Ovary (tissue), 9 donors: ENCODE results near the gene SRRM1. TPM values are rescaled to one million over a fixed set of nuclear protein-coding genes. Genes with fewer than 3 reads are reported as not detected.

Source experiments
- DNase-seq, 5 donors: peaks; one replicate each; pipeline ENCODE4 v3.0.0-alpha.2; 2019 to 2020
- H3K27ac ChIP-seq, 2 donors: fragments of 200-600 bp; one replicate each; pipeline versions ENCODE4 v1.5.1 to v1.8.0; 2019 to 2022
- H3K27me3 ChIP-seq: fragments of 200-600 bp; one replicate; pipeline ENCODE4 v1.8.0; 2022
- H3K36me3 ChIP-seq: fragments of 200-600 bp; sonication (generic); one replicate; pipeline ENCODE4 v1.5.1; 2019
- H3K4me1 ChIP-seq: one replicate; pipeline ENCODE4 v1.8.1; 2013; ENCODE audit warnings: mild to moderate bottlenecking, moderate library complexity; ENCODE audit not compliant: insufficient read depth
- H3K4me3 ChIP-seq: fragments of 200-600 bp; sonication (generic); one replicate; pipeline ENCODE4 v1.5.1; 2017
- H3K9me3 ChIP-seq, 2 donors: fragments of 200-600 bp in 1 of 2; sonication (generic) in 1 of 2; one replicate each; pipeline versions ENCODE4 v1.5.1 to v1.8.1; 2013 to 2019; ENCODE audit warnings: mild to moderate bottlenecking in 1 of 2, moderate library complexity in 1 of 2
- CTCF ChIP-seq, 3 donors: fragments of 450-650 bp in 2 of 3; fragments of 200-600 bp in 1 of 3; IDR thresholded peaks; one replicate each; pipeline versions ENCODE4 v1.5.1 to v1.8.0; 2016 to 2022; ENCODE audit warnings: antibody characterized with exemption in 3 of 3, mild to moderate bottlenecking in 1 of 3
- EP300 ChIP-seq: sonication (generic); formaldehyde crosslinking; IDR thresholded peaks from one replicate; pipeline ENCODE4 v1.6.1; 2017; ENCODE audit warnings: antibody characterized with exemption
- POLR2A ChIP-seq: fragments of 450-650 bp; IDR thresholded peaks from one replicate; pipeline ENCODE4 v1.6.1; 2017; ENCODE audit warnings: antibody characterized with exemption, mild to moderate bottlenecking, moderate library complexity
- WGBS, 3 donors: extraction: QIAGEN DNeasy Blood & Tissue Kit in 1 of 3; methylation state at CpG; one replicate each; pipeline versions ENCODE4 v1.1.5 to v1.1.7; 2013 to 2017; 5-methylcytosine and 5-hydroxymethylcytosine counted together
- intact Hi-C, 4 donors: fragments of 100-400 bp; cut with DNase I; formaldehyde crosslinking; loops; one replicate each; pipeline versions ENCODE4 v1.11.0 to v1.15.1; 2022 to 2023
- polyA plus RNA-seq, 2 donors: library from polyadenylated mRNA; stranded (reverse); fragments of 200-250 nt in 1 of 2; fragments of 350-450 nt in 1 of 2; fragmentation: Illumina TruSeq in 1 of 2; extraction: RNeasy Lipid Tissue Mini Kit (QIAGEN cat#74804) in 1 of 2; gene quantifications; one replicate each; pipeline ENCODE4 v1.2.3, GENCODE V29; 2013 to 2014
- total RNA-seq, 7 donors: library from RNA; depleted of rRNA in 2 of 7; stranded (reverse); fragments of >200 nt in 2 of 7; fragmentation: NEBNext Ultra II Directional in 3 of 7; extraction: Animal tissue kit (Norgen Biotek cat#: 25700) in 3 of 7; gene quantifications; one replicate each; pipeline versions ENCODE4 v1.1.0 to v1.2.4, GENCODE V29; 2016 to 2023
- donor health status: DM: no; HTN: no; CAD: no; lungs with moderate emphysema.
- donor health status: DM: no; HTN: no; CAD: no.
- donor health status: Bipolar disorder and iron deficiency.
- donor health status: DM: yes; HTN: yes; CAD: no.
- donor health status: DM: no; HTN: no; CAD: no.
- donor health status: DM: yes; HTN: yes; CAD: no.

SRRM1 gene
- total and polyA plus RNA-seq, 9 donors = 74.9 to 154 (median 123) TPM

- TF ChIP-seq CTCF (IDR thresholded peaks at IDR 0.05) (no peak), EP300 (no peak), POLR2A (no peak)
- WGBS, 3 donors = 91 to 93% (median 92%) methylated on average over 3 of the region's 3 CpGs
Measured at GRCh38 chr1:24599265-24599664, 43.8 kb upstream of the SRRM1 start.

GRCh38 chr1:24600551-24600950, 42.6 kb upstream of the SRRM1 start:
- H3K9me3 ChIP-seq = no peaks in the 10 kb centered on the region
- 42 to 61% (median 47%) methylated on average over 5 of the region's 5 CpGs for WGBS, 3 donors
- TF ChIP-seq EP300 (no peak), POLR2A (no peak), CTCF (IDR thresholded peaks at IDR 0.05) (no peak)

More at GRCh38 chr1:24599265-24599664, 43.8 kb upstream of the SRRM1 start:
- DNase-seq = no peak
- Histone ChIP-seq H3K27me3 (no peaks in the 10 kb centered on the region), H3K36me3 (no peaks in the 10 kb centered on the region), H3K4me1 (no peaks in the 10 kb centered on the region), H3K4me3 (no peak overlapping the region), H3K9me3 (no peaks in the 10 kb centered on the region), H3K27ac (no peak overlapping the region)
- intact Hi-C loops = no loop called here

GRCh38 chr1:24605534-24606295, 37.4 kb upstream of the SRRM1 start:
- Histone ChIP-seq H3K4me3 (no peak overlapping the region), H3K27ac (no peak overlapping the region), H3K36me3 (no peaks in the 10 kb centered on the region), H3K27me3 (no peaks in the 10 kb centered on the region), H3K4me1 (no peaks in the 10 kb centered on the region), H3K9me3 (no peaks in the 10 kb centered on the region)
- no peak for TF ChIP-seq CTCF (IDR thresholded peaks at IDR 0.05)
- no peak for TF ChIP-seq POLR2A
- TF ChIP-seq EP300 = no peak
- no peak for DNase-seq
- intact Hi-C loops = no loop called here
- WGBS, 3 donors = 77 to 83% (median 82%) methylated on average over 19 of the region's 19 CpGs

More at GRCh38 chr1:24600551-24600950, 42.6 kb upstream of the SRRM1 start:
- Histone ChIP-seq H3K4me1 (no peaks in the 10 kb centered on the region), H3K4me3 (no peak overlapping the region), H3K27me3 (no peaks in the 10 kb centered on the region), H3K27ac (no peak overlapping the region), H3K36me3 (no peaks in the 10 kb centered on the region)
- DNase-seq = no peak
- intact Hi-C loops = no loop called here

- TF ChIP-seq POLR2A (no peak), EP300 (no peak), CTCF (IDR thresholded peaks at IDR 0.05) (no peak)
- Histone ChIP-seq H3K27ac (no peak overlapping the region), H3K4me1 (no peaks in the 10 kb centered on the region), H3K9me3 (no peaks in the 10 kb centered on the region), H3K36me3 (no peaks in the 10 kb centered on the region), H3K4me3 (no peak overlapping the region), H3K27me3 (no peaks in the 10 kb centered on the region)
- 76 to 87% (median 79%) methylated on average over 3 of the region's 3 CpGs for WGBS, 3 donors
- intact Hi-C loops = no loop called here
- no peak for DNase-seq
Measured at GRCh38 chr1:24606296-24606605, 36.9 kb upstream of the SRRM1 start.
